ENCODE measurements around the gene GALR2.

GALR2 gene

DNA sequence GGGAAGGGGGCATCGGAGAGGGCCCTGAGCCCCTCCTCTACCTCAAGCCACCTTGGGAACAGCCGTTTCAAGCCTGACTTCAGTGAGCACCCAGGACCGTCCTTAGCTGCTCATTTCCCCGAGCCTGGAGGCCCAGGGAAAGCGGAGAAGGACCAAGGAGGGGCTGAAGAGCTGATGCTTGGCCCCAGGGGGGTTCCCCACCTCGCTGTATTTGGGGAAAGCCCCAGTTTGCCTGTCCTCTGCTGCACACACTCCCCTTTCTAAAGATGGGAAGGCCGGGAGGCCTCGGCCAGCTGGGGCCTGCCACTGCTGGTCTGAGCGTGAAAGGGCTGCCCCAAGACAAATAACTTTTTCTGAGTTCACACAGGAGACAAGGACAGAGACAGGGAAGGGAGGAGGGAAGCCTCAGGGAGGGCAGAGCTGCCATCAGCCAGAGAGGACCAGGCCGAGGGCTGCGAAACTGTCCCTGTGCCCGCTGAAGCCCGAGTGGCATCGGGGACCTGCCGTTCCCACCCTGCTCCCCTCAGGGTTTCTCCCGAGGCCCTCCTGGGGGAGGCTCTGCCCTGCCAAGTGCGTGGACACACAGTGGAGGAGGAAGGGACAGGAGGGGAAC is 16.0 kb downstream of the GALR2 start:
- no peak for DNase-seq
- in situ Hi-C loops (cut with MboI; ENCODE audit: low pct_unique_long_range_greater_than_20kb, low sequenced_read_pairs) = no loop called here

DNA sequence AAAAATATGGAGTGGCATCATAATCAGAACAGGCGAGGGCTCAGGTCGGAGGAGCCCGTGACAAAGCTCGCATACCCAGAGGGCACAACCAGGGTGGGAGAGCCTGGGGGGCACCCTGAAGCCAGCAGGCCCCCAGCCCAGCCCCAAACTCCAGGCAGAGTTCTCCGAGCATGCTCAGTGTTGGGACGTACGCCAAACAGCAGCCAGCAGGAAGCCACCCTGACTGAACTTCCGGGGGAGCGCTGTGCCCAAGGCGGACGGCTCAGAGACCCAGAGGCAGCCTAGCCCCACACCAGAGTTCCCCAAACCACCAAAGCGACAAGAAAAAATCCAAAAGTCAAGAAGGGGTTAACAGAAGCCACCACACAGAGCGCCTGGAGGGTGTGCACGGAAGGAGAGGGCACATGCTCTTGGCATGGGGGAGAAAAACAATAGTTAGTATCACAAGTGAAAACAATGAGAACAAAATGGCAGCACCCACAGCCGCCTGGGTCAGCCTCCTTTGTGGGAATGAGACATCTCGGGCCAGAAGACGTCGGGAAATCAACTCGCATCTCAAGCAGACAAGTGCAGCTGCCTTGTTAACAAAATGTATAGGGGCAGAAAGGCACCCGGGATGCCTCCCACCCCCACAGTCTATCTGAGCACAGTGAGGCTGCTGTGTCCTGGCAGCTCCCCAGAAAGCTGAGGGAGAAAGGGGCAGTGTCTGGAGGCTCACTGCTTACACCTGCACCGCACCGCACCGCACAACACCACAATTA is 17.1 kb downstream of the GALR2 start:
- no peak for DNase-seq
- in situ Hi-C loops (cut with MboI; ENCODE audit: low pct_unique_long_range_greater_than_20kb, low sequenced_read_pairs) = no loop called here

DNA sequence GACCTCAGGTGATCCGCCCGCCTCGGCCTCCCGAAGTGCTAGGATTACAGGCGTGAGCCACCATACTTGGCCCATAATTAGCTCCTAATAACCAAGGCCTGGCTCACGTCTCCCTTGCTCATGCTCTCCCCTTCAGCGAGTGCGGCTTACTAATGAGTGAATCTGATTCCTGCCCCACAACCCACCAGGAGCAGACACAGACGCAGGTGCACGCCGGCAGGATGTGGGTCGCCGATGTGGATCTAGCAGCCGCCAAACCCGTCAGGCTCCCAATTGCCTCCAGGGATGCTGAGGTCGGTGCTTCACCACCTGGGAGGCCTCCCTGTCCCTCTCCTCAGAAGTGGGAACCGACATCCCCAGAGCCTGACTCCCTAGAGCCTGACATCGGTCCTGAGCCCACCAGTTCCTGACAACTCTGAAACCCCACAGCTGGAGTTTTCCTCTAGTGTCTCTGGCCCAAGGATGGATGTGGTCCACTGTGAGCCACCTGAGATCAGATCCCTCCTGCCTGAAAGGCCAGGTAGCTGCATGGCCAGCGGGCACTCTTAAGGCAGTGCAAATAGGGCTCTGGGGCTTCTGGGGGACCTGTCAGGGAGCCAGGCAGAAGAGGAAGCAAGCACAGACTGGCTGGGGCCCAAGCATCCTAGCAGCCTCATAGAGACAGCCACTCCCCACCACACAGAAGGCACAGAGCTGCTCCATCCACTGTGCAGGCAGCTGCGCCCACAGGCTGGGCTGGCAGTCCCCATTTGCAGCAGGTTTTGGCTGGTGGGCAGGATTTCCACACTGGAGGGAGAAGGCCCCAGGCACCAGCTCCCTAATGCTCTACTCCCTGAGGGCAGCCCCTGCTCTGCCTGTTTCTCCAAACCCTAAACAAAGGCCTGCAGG is 18.2 kb downstream of the GALR2 start:
- no peak for DNase-seq
- in situ Hi-C loops (cut with MboI; ENCODE audit: low pct_unique_long_range_greater_than_20kb, low sequenced_read_pairs) = no loop called here

DNA sequence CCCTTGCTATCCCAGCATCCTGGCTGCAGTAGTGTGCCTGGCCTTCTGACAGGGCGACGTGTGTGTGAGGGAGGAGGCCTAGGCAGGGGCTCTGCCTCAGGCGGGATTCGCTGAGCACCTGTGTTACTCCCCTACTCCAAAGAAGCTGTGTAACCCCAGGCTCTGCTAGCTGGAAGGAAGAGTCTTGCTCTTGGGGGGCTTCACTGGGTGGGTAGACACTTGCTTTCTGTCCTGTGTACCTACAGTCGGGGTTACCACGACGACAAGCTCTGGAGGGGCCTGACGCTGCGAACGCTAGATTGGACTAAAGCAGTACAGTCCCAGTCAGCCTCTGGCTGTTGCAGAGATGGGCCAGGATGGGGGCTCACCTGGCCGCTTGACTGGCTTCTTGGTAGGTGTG is 19.5 kb downstream of the GALR2 start:
- DNase-seq = no peak
- in situ Hi-C loops (cut with MboI; ENCODE audit: low pct_unique_long_range_greater_than_20kb, low sequenced_read_pairs) = no loop called here

DNA sequence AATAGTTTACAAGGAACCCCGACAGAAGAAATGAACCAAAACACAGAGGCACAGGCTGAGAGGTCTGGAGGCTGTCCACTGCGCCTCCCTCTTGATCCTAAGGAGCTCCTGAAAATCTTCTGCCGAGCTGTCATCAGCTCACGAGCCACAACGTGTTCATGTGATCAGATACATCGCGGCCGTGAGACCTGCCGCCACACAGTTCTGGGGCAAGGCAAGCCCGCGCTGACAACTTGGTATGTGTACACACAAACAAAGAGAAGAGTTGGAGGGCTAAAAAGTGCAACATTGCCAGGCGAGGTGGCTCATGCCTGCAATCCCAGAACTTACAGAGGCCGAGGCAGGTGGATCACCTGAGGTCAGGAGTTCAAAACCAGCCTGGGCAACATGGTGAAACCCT is 21.4 kb downstream of the GALR2 start:
- in situ Hi-C loops (cut with MboI; ENCODE audit: low pct_unique_long_range_greater_than_20kb, low sequenced_read_pairs) = no loop called here
- DNase-seq = no peak

DNA sequence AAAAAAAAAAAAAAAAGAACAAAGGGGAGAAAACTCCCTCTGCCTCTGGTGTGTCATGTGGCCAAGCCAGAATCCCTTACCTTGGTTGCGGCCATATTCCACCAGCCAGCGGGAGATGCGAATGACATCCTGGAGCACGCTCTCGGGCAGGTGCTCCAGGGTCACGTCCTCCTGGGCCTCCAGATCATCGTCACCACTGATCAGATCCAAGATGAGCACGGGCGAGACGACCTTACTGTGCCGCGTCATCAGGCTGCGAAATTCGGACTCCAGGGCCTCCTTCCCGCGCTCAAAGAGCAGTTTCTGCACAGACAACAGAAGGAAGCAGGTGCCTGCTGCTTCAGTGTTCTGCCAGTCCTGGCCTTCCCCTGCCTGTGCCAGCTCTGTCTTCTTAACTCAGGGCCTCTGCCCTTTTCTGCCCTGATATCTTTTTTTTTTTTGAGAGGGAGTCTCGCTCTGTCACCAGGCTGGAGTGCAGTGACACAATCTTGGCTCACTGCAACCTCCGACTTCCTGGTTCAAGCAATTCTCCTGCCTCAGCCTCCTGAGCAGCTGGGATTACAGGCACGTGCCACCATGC is 23.2 kb downstream of the GALR2 start:
- in situ Hi-C loops (cut with MboI; ENCODE audit: low pct_unique_long_range_greater_than_20kb, low sequenced_read_pairs) = no loop called here
- no peak for DNase-seq

DNA sequence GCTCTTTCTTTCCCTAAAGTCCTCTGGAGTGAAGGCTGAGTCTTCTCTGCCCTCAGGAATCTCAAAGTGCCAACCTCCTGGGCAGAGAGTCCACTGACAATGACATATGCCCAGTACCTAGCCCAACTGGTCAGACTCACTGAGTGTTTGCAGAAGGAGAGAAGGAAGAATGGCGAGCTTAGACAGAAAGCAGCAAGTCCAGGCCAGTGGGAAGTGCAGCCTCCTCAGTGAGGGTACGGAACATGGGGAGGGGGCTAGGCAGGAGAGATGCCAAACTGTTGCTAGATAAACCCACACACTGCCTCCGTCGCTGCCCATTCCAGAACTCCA is 28.3 kb downstream of the GALR2 start:
- DNase-seq = no peak
- in situ Hi-C loops (cut with MboI; ENCODE audit: low pct_unique_long_range_greater_than_20kb, low sequenced_read_pairs) = no loop called here

DNA sequence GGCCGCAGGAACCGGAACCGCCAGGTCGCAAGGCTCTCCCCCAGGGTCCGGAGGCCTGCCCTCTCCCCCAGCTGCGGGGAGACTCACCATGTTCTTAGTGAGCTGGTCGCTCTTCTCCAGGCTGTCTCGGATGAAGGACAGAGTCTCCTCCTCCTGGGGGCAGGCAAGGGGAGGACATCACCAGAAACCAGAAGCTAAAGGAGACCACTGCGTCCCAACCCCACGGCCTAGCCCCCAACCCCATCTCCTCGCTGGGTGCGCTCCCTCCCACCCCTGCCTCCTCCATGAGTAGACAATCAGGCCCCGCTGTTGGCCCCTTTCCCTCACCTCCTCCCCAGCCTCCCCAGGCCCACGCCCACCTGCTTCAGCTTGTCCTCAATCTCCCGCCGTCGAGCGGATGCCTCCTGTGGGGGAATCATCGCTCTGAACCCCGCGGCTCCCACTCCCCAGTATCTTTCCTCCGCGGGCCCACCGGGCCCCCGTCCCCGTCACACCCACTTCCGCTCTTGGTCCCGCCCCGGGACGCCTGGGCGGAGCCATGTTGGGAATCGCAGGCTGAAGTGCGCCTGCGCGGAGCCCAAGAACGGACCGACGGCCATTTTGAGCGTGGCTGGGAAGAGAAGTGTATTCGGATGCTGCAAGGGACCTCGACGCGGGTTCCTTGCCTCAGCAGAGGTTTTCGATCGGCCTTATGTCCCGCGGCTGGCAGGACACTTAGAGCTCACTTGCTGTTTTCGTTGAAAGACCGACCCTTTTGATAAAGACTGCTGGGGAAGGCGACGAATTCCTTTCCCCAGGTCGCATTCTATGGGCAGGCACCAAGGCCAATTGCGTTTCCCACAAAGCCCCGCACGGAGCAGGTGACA is 28.9 kb downstream of the GALR2 start, which contains the start of gene EXOC7:
TSS of gene EXOC7 (minus strand) at position 514 of the 866 bp plus-strand sequence. CDS start at position 419, 95 bp downstream.
- in situ Hi-C loops (cut with MboI; ENCODE audit: low pct_unique_long_range_greater_than_20kb, low sequenced_read_pairs) = no loop called here
- DNase-seq = peak; percentile 89

DNA sequence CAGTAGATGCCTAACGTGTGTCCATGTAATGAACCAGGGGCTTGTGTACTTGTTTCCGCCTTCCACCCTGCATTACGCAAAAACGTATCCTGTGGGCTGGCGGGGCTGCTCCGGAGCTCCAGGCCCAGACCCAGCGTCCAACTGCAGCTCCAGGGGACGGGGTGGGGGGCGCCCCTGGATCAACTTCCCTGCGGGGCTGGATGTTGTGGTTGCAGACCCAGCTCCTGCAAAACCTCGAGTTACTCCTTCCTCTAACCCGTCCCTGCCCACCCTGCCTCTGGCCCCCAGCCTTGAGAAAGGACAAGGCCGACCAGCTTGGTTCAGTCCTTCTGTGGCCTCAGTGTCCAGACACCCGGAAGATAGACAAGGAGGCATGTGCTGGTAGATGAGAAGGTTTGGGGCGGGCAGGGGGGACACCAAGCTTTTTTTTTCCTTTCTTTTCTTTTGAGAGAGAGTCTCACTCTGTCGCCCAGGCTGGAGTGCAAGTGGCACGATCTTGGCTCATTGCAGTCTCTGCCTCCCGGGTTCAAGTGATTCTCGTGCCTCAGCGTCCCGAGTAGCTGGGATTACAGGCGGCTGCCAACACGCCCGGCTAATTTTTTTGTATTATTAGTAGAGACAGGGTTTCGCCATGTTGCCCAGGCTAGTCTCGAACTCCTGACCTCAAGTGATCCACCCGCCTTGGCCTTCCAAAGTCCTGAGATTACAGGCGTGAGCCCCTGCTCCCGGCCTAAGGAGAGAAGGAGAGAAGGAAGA is 29.7 kb downstream of the GALR2 start:
- in situ Hi-C loops (cut with MboI; ENCODE audit: low pct_unique_long_range_greater_than_20kb, low sequenced_read_pairs) = no loop called here
- no peak for DNase-seq

DNA sequence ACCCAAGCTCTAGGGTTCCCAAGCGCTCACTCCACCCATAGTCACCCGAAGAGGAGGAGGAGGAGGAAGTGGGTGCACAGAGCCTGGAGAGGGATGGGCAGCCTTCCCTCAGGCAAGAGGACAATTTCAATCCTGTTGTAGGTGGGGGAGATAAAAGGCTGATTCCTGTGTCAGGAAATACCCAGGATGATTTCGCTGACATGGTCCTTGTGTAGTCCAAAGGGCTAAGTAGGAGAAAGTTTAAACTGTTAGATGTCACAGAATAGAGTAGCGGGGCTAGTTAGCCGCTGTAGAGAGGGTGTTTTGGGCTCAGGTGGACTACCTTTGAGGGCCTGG is 30.3 kb downstream of the GALR2 start:
- DNase-seq = no peak
- in situ Hi-C loops (cut with MboI; ENCODE audit: low pct_unique_long_range_greater_than_20kb, low sequenced_read_pairs) = no loop called here

DNA sequence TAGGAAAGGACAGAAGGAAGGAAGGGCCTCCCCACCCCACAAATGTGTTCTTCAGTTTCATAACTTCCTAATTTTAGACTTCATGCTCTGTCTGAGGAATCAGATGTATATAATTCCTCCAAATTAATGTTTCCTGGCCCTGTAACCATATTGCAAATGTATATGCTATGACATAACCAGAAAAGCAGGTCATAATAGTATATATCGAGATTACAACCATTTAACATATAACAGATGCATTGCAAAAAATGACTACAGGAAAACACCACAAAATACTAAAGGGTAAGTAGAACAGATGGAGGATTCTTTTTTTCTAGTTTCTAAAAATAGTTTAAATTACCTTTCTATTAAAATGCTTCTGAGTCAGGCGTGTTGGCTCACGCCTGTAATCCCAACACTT is 32.1 kb downstream of the GALR2 start:
- in situ Hi-C loops (cut with MboI; ENCODE audit: low pct_unique_long_range_greater_than_20kb, low sequenced_read_pairs) = no loop called here
- peak; percentile 17 for DNase-seq

DNA sequence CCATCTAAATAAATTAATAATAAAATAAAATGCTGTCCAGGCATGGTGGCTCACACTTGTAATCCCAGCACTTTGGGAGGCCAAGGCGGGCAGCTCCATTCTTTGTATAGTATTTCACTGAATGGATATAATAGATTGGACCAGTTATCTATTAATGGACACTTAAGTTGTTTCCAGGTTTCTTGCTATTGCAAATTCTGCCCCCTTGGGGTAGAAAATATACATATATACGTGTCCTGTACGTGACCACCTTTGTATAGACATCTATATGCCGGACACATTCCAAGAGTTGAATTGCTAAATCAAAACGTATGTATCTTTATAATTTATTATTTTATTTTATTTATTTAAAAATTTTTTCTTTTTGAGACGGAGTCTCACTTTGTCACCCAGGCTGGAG is 32.9 kb downstream of the GALR2 start:
- in situ Hi-C loops (cut with MboI; ENCODE audit: low pct_unique_long_range_greater_than_20kb, low sequenced_read_pairs) = no loop called here
- peak; percentile 26 for DNase-seq

DNA sequence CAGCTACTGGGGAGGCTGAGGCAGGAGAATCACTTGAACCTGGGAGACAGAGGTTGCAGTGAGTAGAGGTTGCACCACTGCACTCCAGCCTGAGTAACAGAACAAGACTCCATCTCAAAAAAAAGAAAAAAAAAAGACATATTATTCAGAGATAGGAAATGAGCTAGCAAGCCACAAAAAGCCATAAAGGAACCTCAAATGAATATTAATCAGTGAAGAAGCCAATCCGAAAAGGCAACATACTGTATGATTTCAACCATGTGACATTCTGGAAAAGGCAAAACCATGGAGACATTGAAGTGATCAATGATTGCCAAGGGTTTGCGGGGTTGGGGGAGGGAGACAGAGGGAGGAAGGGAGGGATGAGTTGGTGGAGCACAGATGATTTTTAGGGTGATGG is 37.4 kb downstream of the GALR2 start:
- no peak for DNase-seq
- in situ Hi-C loops (cut with MboI; ENCODE audit: low pct_unique_long_range_greater_than_20kb, low sequenced_read_pairs) = no loop called here

DNA sequence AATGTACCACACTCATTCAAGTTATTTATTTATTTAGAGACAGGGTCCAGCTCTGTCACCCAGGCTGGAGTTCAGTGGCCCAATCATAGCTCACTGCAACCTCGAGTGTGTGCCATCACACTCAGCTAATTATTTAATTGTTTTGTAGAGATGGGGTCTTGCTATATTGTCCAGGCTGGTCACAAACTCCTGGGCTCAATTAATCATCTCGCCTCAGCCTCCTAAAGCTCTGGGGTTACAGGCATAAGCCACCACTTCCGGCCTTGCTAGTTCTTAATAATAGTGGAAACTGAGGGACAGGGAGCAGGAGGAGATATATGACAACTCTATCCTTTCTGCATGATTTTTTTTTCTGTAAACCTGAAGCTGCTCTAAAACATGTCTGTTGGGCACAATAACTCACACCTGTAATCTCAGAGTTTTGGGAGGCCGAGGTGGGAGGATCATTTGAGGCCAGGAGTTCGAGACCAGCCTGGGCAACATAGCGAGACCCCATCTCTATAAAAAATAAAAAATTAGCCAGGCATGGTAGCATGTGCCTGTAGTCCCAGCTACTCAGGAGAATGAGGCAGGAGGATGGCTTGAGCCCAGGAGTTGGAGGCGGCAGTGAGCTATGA is 40.7 kb downstream of the GALR2 start:
- no peak for DNase-seq
- in situ Hi-C loops (cut with MboI; ENCODE audit: low pct_unique_long_range_greater_than_20kb, low sequenced_read_pairs) = no loop called here

DNA sequence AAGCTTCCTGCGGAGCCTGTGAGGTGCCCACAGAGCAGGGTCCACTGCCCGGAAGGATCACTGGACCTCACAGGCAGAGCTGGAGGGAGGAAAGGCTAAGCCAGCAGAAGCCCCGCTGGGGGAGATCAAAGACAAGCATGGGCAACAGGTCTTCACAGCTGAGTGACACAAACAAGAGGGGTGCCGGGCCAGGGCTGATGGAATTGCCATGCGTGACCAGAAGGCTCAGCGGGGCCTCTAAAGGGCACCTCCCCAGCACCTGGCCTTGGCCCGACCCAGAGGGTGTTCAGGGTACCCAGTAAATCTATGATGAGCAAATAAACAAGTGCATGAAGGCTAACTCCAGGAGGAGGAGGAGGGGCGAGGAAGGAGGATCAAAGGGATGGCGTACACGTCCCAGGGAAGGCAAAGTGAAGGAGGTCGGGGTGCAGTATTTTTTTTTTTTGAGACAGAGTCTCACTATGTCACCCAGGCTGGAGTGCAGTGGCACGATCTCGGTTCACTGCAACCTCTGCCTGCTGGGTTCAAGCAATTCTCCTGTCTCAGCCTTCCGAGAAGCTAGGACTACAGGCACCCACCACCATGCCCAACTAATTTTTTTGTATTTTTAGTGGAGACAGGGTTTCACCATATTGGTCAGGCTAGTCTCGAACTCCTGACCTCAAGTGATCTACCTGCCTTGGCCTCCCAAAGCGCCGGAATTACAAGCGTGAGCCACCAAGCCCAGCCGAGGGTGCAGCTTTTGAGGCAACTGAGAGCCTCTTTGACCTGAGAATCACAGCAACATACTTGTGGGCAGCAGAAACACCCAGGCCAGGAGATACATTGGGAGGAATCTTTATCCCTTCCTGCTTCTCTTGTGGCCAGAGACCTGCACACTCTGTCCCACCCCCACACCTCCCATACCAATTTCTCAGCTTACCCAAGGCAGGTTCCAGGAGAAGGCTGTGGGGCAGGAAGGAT is 45.1 kb downstream of the GALR2 start:
- in situ Hi-C loops (cut with MboI; ENCODE audit: low pct_unique_long_range_greater_than_20kb, low sequenced_read_pairs) = loop anchor here (10.0 kb wide), 1 partner anchor 155 kb away; no protein-coding TSS in a partner anchor

DNA sequence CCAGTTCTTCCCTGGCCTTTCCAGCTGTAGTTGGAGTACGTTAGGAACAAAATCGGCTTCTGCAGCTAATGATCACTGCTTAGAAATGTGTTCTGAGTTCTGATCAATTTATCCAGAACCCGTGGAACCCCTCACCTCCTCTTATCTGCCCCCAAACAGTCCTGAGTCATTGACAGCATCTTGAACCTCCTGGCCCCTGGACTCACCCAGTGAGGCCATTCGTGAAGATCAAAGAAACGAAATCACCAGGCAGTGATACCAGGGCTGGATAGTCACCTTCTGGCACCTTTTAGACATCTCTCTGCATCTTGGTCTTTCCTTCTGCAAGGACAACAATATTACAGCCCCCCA is 46.1 kb downstream of the GALR2 start:
- no peak for DNase-seq
- in situ Hi-C loops (cut with MboI; ENCODE audit: low pct_unique_long_range_greater_than_20kb, low sequenced_read_pairs) = loop anchor here (10.0 kb wide), 1 partner anchor 154 kb away; no protein-coding TSS in a partner anchor

More for the DNA sequence above, 45.1 kb downstream of the GALR2 start:
- no peak for DNase-seq

DNA sequence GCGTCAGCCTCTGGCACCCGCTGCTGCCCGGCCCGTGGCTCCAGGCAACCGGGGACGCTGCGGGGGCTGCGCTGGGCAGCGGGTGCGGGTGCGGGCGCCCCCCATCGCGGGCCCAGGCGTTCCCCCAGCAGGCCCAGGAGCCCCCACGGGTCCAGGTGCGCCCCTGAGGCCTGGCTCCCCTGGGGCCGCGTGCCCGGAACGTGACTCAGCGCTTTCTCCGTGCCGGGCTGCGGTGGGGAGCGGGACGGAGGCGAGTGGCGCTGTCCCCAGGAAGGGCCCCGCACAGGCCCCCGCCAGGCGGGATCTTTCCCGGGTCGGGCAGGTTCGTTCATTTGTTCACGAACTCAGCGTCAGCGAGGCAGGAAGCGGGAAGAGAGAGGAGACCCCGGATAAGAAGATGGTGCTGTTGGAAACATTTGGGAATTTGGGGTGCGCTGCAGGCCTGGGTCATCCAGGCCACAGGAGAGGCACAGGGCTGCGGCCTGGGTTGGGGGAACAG is 47.4 kb downstream of the GALR2 start:
- in situ Hi-C loops (cut with MboI; ENCODE audit: low pct_unique_long_range_greater_than_20kb, low sequenced_read_pairs) = loop anchor here (10.0 kb wide), 1 partner anchor 153 kb away; no protein-coding TSS in a partner anchor
- no peak for DNase-seq
